ENCODE results near the gene SRGN.

DNA sequence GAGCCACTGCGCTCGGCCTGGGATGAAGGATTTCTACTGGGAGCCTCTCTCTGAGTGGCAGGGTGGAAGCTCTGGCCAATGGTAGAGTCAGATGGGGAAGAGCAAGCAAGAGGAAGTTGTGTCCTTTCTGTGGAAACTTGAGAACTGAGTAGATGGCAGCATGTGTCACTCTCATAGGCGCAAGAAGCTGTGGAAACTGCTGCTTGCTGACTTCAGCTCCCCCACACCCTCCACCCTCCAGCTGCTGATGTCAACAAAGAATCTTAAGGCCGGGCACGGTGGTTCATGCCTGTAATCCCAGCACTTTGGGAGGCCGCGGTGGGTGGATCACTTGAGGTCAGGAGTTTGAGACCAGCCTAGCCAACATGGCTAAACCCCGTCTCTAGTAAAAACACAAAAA lies 39.8 kb upstream of the SRGN start:
- TF ChIP-seq, protein P1, sequence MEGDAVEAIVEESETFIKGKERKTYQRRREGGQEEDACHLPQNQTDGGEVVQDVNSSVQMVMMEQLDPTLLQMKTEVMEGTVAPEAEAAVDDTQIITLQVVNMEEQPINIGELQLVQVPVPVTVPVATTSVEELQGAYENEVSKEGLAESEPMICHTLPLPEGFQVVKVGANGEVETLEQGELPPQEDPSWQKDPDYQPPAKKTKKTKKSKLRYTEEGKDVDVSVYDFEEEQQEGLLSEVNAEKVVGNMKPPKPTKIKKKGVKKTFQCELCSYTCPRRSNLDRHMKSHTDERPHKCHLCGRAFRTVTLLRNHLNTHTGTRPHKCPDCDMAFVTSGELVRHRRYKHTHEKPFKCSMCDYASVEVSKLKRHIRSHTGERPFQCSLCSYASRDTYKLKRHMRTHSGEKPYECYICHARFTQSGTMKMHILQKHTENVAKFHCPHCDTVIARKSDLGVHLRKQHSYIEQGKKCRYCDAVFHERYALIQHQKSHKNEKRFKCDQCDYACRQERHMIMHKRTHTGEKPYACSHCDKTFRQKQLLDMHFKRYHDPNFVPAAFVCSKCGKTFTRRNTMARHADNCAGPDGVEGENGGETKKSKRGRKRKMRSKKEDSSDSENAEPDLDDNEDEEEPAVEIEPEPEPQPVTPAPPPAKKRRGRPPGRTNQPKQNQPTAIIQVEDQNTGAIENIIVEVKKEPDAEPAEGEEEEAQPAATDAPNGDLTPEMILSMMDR (IDR thresholded peaks at IDR 0.05) = no peak
- TF ChIP-seq POLR2A (IDR thresholded peaks at IDR 0.05) (peak in 1 of 4 donors; percentile 71), POLR2AphosphoS5 (IDR thresholded peaks at IDR 0.05) (peak; percentile 63 to 67), EP300 (IDR thresholded peaks at IDR 0.05) (peak in 1 of 4 donors; percentile 58)

All from upper lobe of left lung (tissue), 4 donors.